ENCODE results near the gene PCED1A. TPM values are rescaled to one million over a fixed set of nuclear protein-coding genes. Genes with fewer than 3 reads are reported as not detected.

PCED1A gene
- total and polyA plus RNA-seq, 7 experiments from 2014 or later: 23.6 to 105 (median 67.8) TPM

GRCh38 chr20:2869381-2869780, 28.9 kb upstream of the PCED1A start:
- no peaks in the 10 kb centered on the region for H3K27me3 ChIP-seq (ENCODE audit: control insufficient read depth in 2 of 2, insufficient read depth in 2 of 2, low read length in 2 of 2)
- ATAC-seq (no peak), DNase-seq (no peak)
- Mint-ChIP-seq H3K36me3 (peaks cover 0 to 8% (median 0%) of the 10 kb centered on the region in 5 donors), H3K27me3 (no peaks in the 10 kb centered on the region), H3K4me3 (no peak overlapping the region), H3K4me1 (peaks cover 24 to 52% (median 46%) of the 10 kb centered on the region in 7 donors), H3K27ac (peak overlapping the region in 1 of 9 donors; percentile 65), H3K9me3 (no peaks in the 10 kb centered on the region)
- ChIA-PET POLR2A (no interaction called here), CTCF (no interaction called here)
- no peak overlapping the region for H3K27ac ChIP-seq (ENCODE audit: low read depth, low read length)
- no peak overlapping the region for H3K4me3 ChIP-seq (ENCODE audit: low read length)
- H3K9me3 ChIP-seq (ENCODE audit: control insufficient read depth in 2 of 3, low read length in 3 of 3): no peaks in the 10 kb centered on the region
- peaks cover 0 to 7% (median 0%) of the 10 kb centered on the region in 3 experiments for H3K36me3 ChIP-seq (ENCODE audit: control insufficient read depth in 2 of 3, insufficient read depth in 3 of 3, low read length in 3 of 3)
- H3K4me1 ChIP-seq (ENCODE audit: control insufficient read depth in 2 of 2, insufficient read depth in 2 of 2, low read length in 2 of 2): peaks cover 9 to 28% of the 10 kb centered on the region in 2 donors
- intact Hi-C loops (cut with micrococcal nuclease): no loop called here

- Mint-ChIP-seq H3K27ac (peak overlapping the region in 8 of 9 donors; percentile 7 to 75 (median 38)), H3K4me3 (peak overlapping the region in 2 of 10 donors; percentile 16 to 29), H3K27me3 (no peaks in the 10 kb centered on the region), H3K4me1 (peaks cover 24 to 47% (median 44%) of the 10 kb centered on the region in 7 donors), H3K9me3 (no peaks in the 10 kb centered on the region), H3K36me3 (peaks cover 0 to 7% (median 0%) of the 10 kb centered on the region in 5 donors)
- POLR2A ChIA-PET: interaction anchor here (1.2 kb wide), 1 partner anchor 95 kb away, joined by 3 read pairs; no protein-coding TSS in a partner anchor
- no peak for ATAC-seq
- no peak for DNase-seq
- CTCF ChIA-PET: no interaction called here
- intact Hi-C loops (cut with micrococcal nuclease): no loop called here
- peaks cover 9 to 27% of the 10 kb centered on the region in 2 donors for H3K4me1 ChIP-seq (ENCODE audit: control insufficient read depth in 2 of 2, insufficient read depth in 2 of 2, low read length in 2 of 2)
- H3K36me3 ChIP-seq (ENCODE audit: control insufficient read depth in 2 of 3, insufficient read depth in 3 of 3, low read length in 3 of 3): peaks cover 0 to 20% (median 0%) of the 10 kb centered on the region in 3 experiments
- no peak overlapping the region for H3K4me3 ChIP-seq (ENCODE audit: low read length)
- H3K27me3 ChIP-seq (ENCODE audit: control insufficient read depth in 2 of 2, insufficient read depth in 2 of 2, low read length in 2 of 2): no peaks in the 10 kb centered on the region
- H3K9me3 ChIP-seq (ENCODE audit: control insufficient read depth in 2 of 3, low read length in 3 of 3): no peaks in the 10 kb centered on the region
- no peak overlapping the region for H3K27ac ChIP-seq (ENCODE audit: low read depth, low read length)
Measured at GRCh38 chr20:2867081-2867864, 26.8 kb upstream of the PCED1A start.

GRCh38 chr20:2866236-2866635, 25.8 kb upstream of the PCED1A start:
- DNase-seq (no peak), ATAC-seq (peak; percentile 46)
- no peak overlapping the region for H3K4me3 ChIP-seq (ENCODE audit: low read length)
- Mint-ChIP-seq H3K9me3 (no peaks in the 10 kb centered on the region), H3K27me3 (no peaks in the 10 kb centered on the region), H3K4me1 (peaks cover 21 to 41% (median 39%) of the 10 kb centered on the region in 7 donors), H3K27ac (peak overlapping the region in 6 of 9 donors; percentile 10 to 79 (median 54)), H3K4me3 (peak overlapping the region in 2 of 10 donors; percentile 42 to 51), H3K36me3 (peaks cover 0 to 9% (median 2%) of the 10 kb centered on the region in 5 donors)
- no peaks in the 10 kb centered on the region for H3K9me3 ChIP-seq (ENCODE audit: control insufficient read depth in 2 of 3, low read length in 3 of 3)
- intact Hi-C loops (cut with micrococcal nuclease): no loop called here
- peaks cover 0 to 31% (median 2%) of the 10 kb centered on the region in 3 experiments for H3K36me3 ChIP-seq (ENCODE audit: control insufficient read depth in 2 of 3, insufficient read depth in 3 of 3, low read length in 3 of 3)
- H3K4me1 ChIP-seq (ENCODE audit: control insufficient read depth in 2 of 2, insufficient read depth in 2 of 2, low read length in 2 of 2): peaks cover 6 to 27% of the 10 kb centered on the region in 2 donors
- CTCF ChIA-PET: interaction anchor here (0.6 kb wide), 1 partner anchor 8 kb away, joined by 3 read pairs; no protein-coding TSS in a partner anchor
- no peaks in the 10 kb centered on the region for H3K27me3 ChIP-seq (ENCODE audit: control insufficient read depth in 2 of 2, insufficient read depth in 2 of 2, low read length in 2 of 2)
- no peak overlapping the region for H3K27ac ChIP-seq (ENCODE audit: low read depth, low read length)
- POLR2A ChIA-PET: interaction anchor here (0.7 to 1.2 kb wide), 2 partner anchors 22 to 96 kb away, joined by 3 read pairs; no protein-coding TSS in a partner anchor

- intact Hi-C loops (cut with micrococcal nuclease): no loop called here
- Histone ChIP-seq H3K27me3 (ENCODE audit: control insufficient read depth in 2 of 2, insufficient read depth in 2 of 2, low read length in 2 of 2) (no peaks in the 10 kb centered on the region), H3K36me3 (ENCODE audit: control insufficient read depth in 2 of 3, insufficient read depth in 3 of 3, low read length in 3 of 3) (peaks cover 0 to 37% (median 4%) of the 10 kb centered on the region in 3 experiments), H3K9me3 (ENCODE audit: control insufficient read depth in 2 of 3, low read length in 3 of 3) (no peaks in the 10 kb centered on the region), H3K27ac (ENCODE audit: low read depth, low read length) (no peak overlapping the region), H3K4me3 (ENCODE audit: low read length) (no peak overlapping the region), H3K4me1 (ENCODE audit: control insufficient read depth in 2 of 2, insufficient read depth in 2 of 2, low read length in 2 of 2) (peaks cover 6 to 27% of the 10 kb centered on the region in 2 donors)
- peaks cover 0 to 13% (median 4%) of the 10 kb centered on the region in 5 donors for H3K36me3 Mint-ChIP-seq
- H3K4me1 Mint-ChIP-seq: peaks cover 15 to 41% (median 37%) of the 10 kb centered on the region in 7 donors
- H3K9me3 Mint-ChIP-seq: no peaks in the 10 kb centered on the region
- peak overlapping the region in 8 of 10 donors; percentile 1 to 51 (median 10) for H3K4me3 Mint-ChIP-seq
- DNase-seq (peak in 4 of 9 donors; percentile 26 to 56 (median 50)), ATAC-seq (peak; percentile 74)
- ChIA-PET CTCF (interaction anchor here (0.6 to 0.8 kb wide), 2 partner anchors 22 to 75 kb away, joined by 3 read pairs; no protein-coding TSS in a partner anchor), POLR2A (interaction anchor here (1.0 kb wide), 1 partner anchor 22 kb away, joined by 3 read pairs; no protein-coding TSS in a partner anchor)
- no peaks in the 10 kb centered on the region for H3K27me3 Mint-ChIP-seq
- peak overlapping the region in 7 of 9 donors; percentile 10 to 79 (median 59) for H3K27ac Mint-ChIP-seq
Measured at GRCh38 chr20:2865630-2866029, 25.2 kb upstream of the PCED1A start.

- DNase-seq (no peak), ATAC-seq (no peak)
- H3K4me1 ChIP-seq (ENCODE audit: control insufficient read depth in 2 of 2, insufficient read depth in 2 of 2, low read length in 2 of 2): peaks cover 6 to 27% of the 10 kb centered on the region in 2 donors
- peak overlapping the region in 4 of 10 donors; percentile 19 to 73 (median 46) for H3K4me3 Mint-ChIP-seq
- H3K27ac Mint-ChIP-seq: peak overlapping the region in 6 of 9 donors; percentile 52 to 81 (median 66)
- no peaks in the 10 kb centered on the region for H3K9me3 ChIP-seq (ENCODE audit: control insufficient read depth in 2 of 3, low read length in 3 of 3)
- H3K36me3 ChIP-seq (ENCODE audit: control insufficient read depth in 2 of 3, insufficient read depth in 3 of 3, low read length in 3 of 3): peaks cover 0 to 40% (median 4%) of the 10 kb centered on the region in 3 experiments
- peaks cover 11 to 41% (median 37%) of the 10 kb centered on the region in 7 donors for H3K4me1 Mint-ChIP-seq
- H3K27me3 Mint-ChIP-seq: no peaks in the 10 kb centered on the region
- no peak overlapping the region for H3K4me3 ChIP-seq (ENCODE audit: low read length)
- no peaks in the 10 kb centered on the region for H3K9me3 Mint-ChIP-seq
- intact Hi-C loops (cut with micrococcal nuclease): no loop called here
- no peaks in the 10 kb centered on the region for H3K27me3 ChIP-seq (ENCODE audit: control insufficient read depth in 2 of 2, insufficient read depth in 2 of 2, low read length in 2 of 2)
- ChIA-PET CTCF (interaction anchor here (0.6 to 0.8 kb wide), 2 partner anchors 22 to 74 kb away, joined by 3 read pairs; no protein-coding TSS in a partner anchor), POLR2A (interaction anchor here (1.0 kb wide), 1 partner anchor 21 kb away, joined by 3 read pairs; no protein-coding TSS in a partner anchor)
- peaks cover 0 to 13% (median 4%) of the 10 kb centered on the region in 5 donors for H3K36me3 Mint-ChIP-seq
- H3K27ac ChIP-seq (ENCODE audit: low read depth, low read length): no peak overlapping the region
Measured at GRCh38 chr20:2865101-2865500, 24.6 kb upstream of the PCED1A start.

GRCh38 chr20:2864626-2865025, 24.2 kb upstream of the PCED1A start:
- no peak for ATAC-seq
- Histone ChIP-seq H3K27me3 (ENCODE audit: control insufficient read depth in 2 of 2, insufficient read depth in 2 of 2, low read length in 2 of 2) (no peaks in the 10 kb centered on the region), H3K4me3 (ENCODE audit: low read length) (no peak overlapping the region), H3K4me1 (ENCODE audit: control insufficient read depth in 2 of 2, insufficient read depth in 2 of 2, low read length in 2 of 2) (peaks cover 6 to 27% of the 10 kb centered on the region in 2 donors), H3K36me3 (ENCODE audit: control insufficient read depth in 2 of 3, insufficient read depth in 3 of 3, low read length in 3 of 3) (peaks cover 0 to 40% (median 4%) of the 10 kb centered on the region in 3 experiments), H3K9me3 (ENCODE audit: control insufficient read depth in 2 of 3, low read length in 3 of 3) (no peaks in the 10 kb centered on the region), H3K27ac (ENCODE audit: low read depth, low read length) (no peak overlapping the region)
- H3K36me3 Mint-ChIP-seq: peaks cover 0 to 13% (median 4%) of the 10 kb centered on the region in 5 donors
- H3K9me3 Mint-ChIP-seq: no peaks in the 10 kb centered on the region
- CTCF ChIA-PET: interaction anchor here (0.8 kb wide), 1 partner anchor 75 kb away, joined by 3 read pairs; no protein-coding TSS in a partner anchor
- H3K27me3 Mint-ChIP-seq: no peaks in the 10 kb centered on the region
- H3K4me3 Mint-ChIP-seq: no peak overlapping the region
- intact Hi-C loops (cut with micrococcal nuclease): no loop called here
- peaks cover 11 to 41% (median 37%) of the 10 kb centered on the region in 7 donors for H3K4me1 Mint-ChIP-seq
- peak overlapping the region in 2 of 9 donors; percentile 57 to 69 for H3K27ac Mint-ChIP-seq
- no peak for DNase-seq
- POLR2A ChIA-PET: interaction anchor here (1.0 kb wide), 1 partner anchor 21 kb away, joined by 3 read pairs; no protein-coding TSS in a partner anchor

All from naive thymus-derived CD4-positive, alpha-beta T cell (primary cell).